ENCODE data around the gene MYBL2. TPM values are rescaled to one million over a fixed set of nuclear protein-coding genes. Genes with fewer than 3 reads are reported as not detected.
"Not testable (repeated sequence)": the region's sequence is repeated elsewhere in the genome, so short reads cannot be mapped to it uniquely, and the experiment has no call there.

Gene MYBL2
- total and polyA plus RNA-seq, 7 experiments from 2014 or later = 0.58 to 69.7 (median 2.7) TPM; not detected in 4

DNA sequence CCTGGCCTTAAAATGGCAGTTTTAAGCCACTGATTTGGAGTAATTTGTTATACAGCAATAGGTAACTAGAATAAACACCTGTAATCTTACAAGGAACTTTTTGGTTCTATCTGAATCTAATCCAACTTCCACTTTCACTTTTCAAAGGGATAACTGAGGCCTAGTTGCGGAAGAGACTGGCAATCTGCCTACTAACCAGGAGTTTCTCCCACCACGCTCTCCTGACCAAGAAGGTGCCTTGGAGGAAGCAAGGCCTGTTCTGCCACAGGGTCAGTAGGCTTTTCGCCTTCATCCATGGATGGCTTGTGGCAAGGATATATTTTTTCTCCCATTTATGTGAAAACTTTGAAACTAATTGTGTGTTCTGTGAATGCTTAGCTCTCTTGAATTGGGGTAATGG is 12.9 kb upstream of the MYBL2 start:
- Histone ChIP-seq H3K36me3 (ENCODE audit: control insufficient read depth in 2 of 3, insufficient read depth in 3 of 3, low read length in 3 of 3) (no peaks in the 10 kb centered on the region), H3K4me3 (ENCODE audit: low read length) (no peak overlapping the region), H3K27ac (ENCODE audit: low read depth, low read length) (no peak overlapping the region), H3K4me1 (ENCODE audit: control insufficient read depth in 2 of 2, insufficient read depth in 2 of 2, low read length in 2 of 2) (peaks cover 4 to 5% of the 10 kb centered on the region in 2 donors), H3K27me3 (ENCODE audit: control insufficient read depth in 2 of 2, insufficient read depth in 2 of 2, low read length in 2 of 2) (no peaks in the 10 kb centered on the region), H3K9me3 (ENCODE audit: control insufficient read depth in 2 of 3, low read length in 3 of 3) (no peaks in the 10 kb centered on the region)
- Mint-ChIP-seq H3K9me3 (no peaks in the 10 kb centered on the region), H3K4me3 (no peak overlapping the region), H3K27ac (peak overlapping the region in 2 of 9 donors; percentile 12 to 26), H3K36me3 (no peaks in the 10 kb centered on the region), H3K27me3 (no peaks in the 10 kb centered on the region), H3K4me1 (peaks cover 0 to 17% (median 11%) of the 10 kb centered on the region in 7 donors)
- ChIA-PET POLR2A (no interaction called here), CTCF (no interaction called here)
- intact Hi-C loops (cut with micrococcal nuclease) = no loop called here
- ATAC-seq = no peak
- no peak for DNase-seq

DNA sequence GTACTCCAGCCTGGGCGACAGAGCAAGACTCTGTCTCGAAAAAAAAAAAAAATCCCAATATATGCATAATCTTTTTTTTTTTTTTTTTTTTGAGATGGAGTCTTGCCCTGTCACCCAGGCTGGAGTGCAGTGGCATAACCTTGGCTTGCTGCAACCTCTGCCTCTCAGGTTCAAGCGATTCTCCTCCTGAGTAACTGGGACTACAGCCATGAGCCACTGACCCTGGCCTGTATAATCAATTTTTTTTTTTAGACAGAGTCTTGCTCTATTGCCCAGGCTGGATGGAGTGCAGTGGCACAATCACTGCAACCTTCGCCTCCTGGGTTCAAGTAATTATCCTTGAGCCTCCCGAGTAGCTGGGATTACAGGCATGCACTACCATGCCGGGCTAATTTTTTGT is 11.7 kb upstream of the MYBL2 start:
- H3K4me1 Mint-ChIP-seq = peaks cover 0 to 17% (median 11%) of the 10 kb centered on the region in 7 donors
- H3K27me3 ChIP-seq (ENCODE audit: control insufficient read depth in 2 of 2, insufficient read depth in 2 of 2, low read length in 2 of 2); H3K27ac Mint-ChIP-seq; POLR2A ChIA-PET; H3K27ac ChIP-seq (ENCODE audit: low read depth, low read length); H3K36me3 Mint-ChIP-seq; H3K9me3 Mint-ChIP-seq; H3K4me1 ChIP-seq (ENCODE audit: control insufficient read depth in 2 of 2, insufficient read depth in 2 of 2, low read length in 2 of 2); H3K27me3 Mint-ChIP-seq; H3K9me3 ChIP-seq (ENCODE audit: control insufficient read depth in 2 of 3, low read length in 3 of 3); H3K4me3 ChIP-seq (ENCODE audit: low read length); DNase-seq; H3K36me3 ChIP-seq (ENCODE audit: control insufficient read depth in 2 of 3, insufficient read depth in 3 of 3, low read length in 3 of 3); ATAC-seq; intact Hi-C loops (cut with micrococcal nuclease); H3K4me3 Mint-ChIP-seq: not testable (repeated sequence)
- CTCF ChIA-PET = interaction anchor here (0.7 kb wide), 1 partner anchor 17 kb away, joined by 3 read pairs; no protein-coding TSS in a partner anchor

DNA sequence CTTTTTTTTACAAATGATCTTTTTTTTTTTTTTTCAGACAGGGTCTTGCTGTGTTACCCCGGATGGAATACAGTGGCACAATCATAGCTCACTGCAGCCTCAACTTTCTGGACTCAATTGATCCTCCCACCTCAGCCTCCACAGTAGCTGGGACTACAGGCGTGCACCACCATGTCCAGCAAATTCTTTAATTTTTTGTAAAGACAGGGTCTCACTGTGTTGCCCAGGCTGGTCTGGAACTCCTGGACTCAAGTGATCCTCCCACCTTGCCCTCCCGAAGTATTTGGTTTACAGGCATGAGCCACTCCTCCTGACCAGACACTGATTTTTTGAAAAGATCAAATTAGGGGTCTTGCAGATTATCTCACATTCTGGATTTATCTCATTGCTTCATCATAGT is 11.0 kb upstream of the MYBL2 start:
- Histone ChIP-seq H3K27me3 (ENCODE audit: control insufficient read depth in 2 of 2, insufficient read depth in 2 of 2, low read length in 2 of 2) (no peaks in the 10 kb centered on the region), H3K9me3 (ENCODE audit: control insufficient read depth in 2 of 3, low read length in 3 of 3) (no peaks in the 10 kb centered on the region), H3K27ac (ENCODE audit: low read depth, low read length) (no peak overlapping the region), H3K4me1 (ENCODE audit: control insufficient read depth in 2 of 2, insufficient read depth in 2 of 2, low read length in 2 of 2) (peaks cover 4 to 5% of the 10 kb centered on the region in 2 donors), H3K4me3 (ENCODE audit: low read length) (no peak overlapping the region), H3K36me3 (ENCODE audit: control insufficient read depth in 2 of 3, insufficient read depth in 3 of 3, low read length in 3 of 3) (no peaks in the 10 kb centered on the region)
- DNase-seq = no peak
- CTCF ChIA-PET = no interaction called here
- POLR2A ChIA-PET = no interaction called here
- no peaks in the 10 kb centered on the region for H3K36me3 Mint-ChIP-seq
- H3K9me3 Mint-ChIP-seq = no peaks in the 10 kb centered on the region
- H3K27me3 Mint-ChIP-seq = no peaks in the 10 kb centered on the region
- intact Hi-C loops (cut with micrococcal nuclease) = no loop called here
- peak overlapping the region; percentile 25 to 98 (median 89) for H3K27ac Mint-ChIP-seq
- H3K4me1 Mint-ChIP-seq = peaks cover 0 to 17% (median 11%) of the 10 kb centered on the region in 7 donors
- peak overlapping the region; percentile 51 to 95 (median 74) for H3K4me3 Mint-ChIP-seq
- ATAC-seq = no peak

DNA sequence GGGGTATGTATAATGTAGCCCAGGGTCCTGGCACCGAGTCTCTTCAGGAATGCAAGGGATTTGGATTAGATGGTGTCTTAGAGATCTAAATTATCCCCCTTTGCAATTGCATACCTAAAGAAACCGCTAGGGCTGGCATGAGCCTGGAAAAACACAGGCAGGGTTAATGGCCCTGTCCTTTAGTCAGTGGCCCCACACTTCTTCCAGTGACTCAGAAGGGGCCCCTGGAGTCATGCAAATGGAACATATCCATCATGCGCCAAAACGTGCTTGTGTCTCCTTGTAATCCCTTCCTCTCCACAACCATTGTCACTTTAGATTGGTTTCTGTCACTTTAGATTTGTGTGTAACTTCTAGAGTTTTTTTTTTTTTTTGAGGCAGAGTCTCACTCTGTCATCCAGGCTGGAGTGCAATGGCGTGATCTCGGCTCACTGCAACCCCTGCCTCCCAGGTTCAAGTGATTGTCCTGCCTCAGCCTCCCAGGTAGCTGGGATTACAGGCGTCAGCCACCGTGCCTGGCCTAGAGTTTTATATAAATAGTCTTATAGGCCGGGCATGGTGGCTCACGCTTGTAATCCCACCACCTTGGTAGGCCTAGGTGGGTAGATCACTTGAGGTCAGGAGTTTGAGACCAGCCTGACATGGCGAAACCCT is 8.7 kb upstream of the MYBL2 start:
- peak overlapping the region; percentile 88 to 98 (median 94) for H3K27ac Mint-ChIP-seq
- no peaks in the 10 kb centered on the region for H3K27me3 Mint-ChIP-seq
- H3K4me3 Mint-ChIP-seq = peak overlapping the region; percentile 81 to 95 (median 94)
- H3K9me3 ChIP-seq (ENCODE audit: control insufficient read depth in 2 of 3, low read length in 3 of 3) = no peaks in the 10 kb centered on the region
- peaks cover 4 to 5% of the 10 kb centered on the region in 2 donors for H3K4me1 ChIP-seq (ENCODE audit: control insufficient read depth in 2 of 2, insufficient read depth in 2 of 2, low read length in 2 of 2)
- peak overlapping the region; percentile 93 for H3K4me3 ChIP-seq (ENCODE audit: low read length)
- POLR2A ChIA-PET = interaction anchor here (0.6 kb wide), 1 partner anchor 1181 kb away, joined by 3 read pairs; no protein-coding TSS in a partner anchor
- peak; percentile 1 for ATAC-seq
- no peaks in the 10 kb centered on the region for H3K36me3 Mint-ChIP-seq
- CTCF ChIA-PET = interaction anchor here (0.7 kb wide), 1 partner anchor 68 kb away, joined by 4 read pairs; the partner anchor contains the start of gene IFT52
- no peaks in the 10 kb centered on the region for H3K36me3 ChIP-seq (ENCODE audit: control insufficient read depth in 2 of 3, insufficient read depth in 3 of 3, low read length in 3 of 3)
- no peaks in the 10 kb centered on the region for H3K9me3 Mint-ChIP-seq
- H3K4me1 Mint-ChIP-seq = peaks cover 0 to 17% (median 11%) of the 10 kb centered on the region in 7 donors
- no peaks in the 10 kb centered on the region for H3K27me3 ChIP-seq (ENCODE audit: control insufficient read depth in 2 of 2, insufficient read depth in 2 of 2, low read length in 2 of 2)
- peak overlapping the region; percentile 97 for H3K27ac ChIP-seq (ENCODE audit: low read depth, low read length)
- intact Hi-C loops (cut with micrococcal nuclease) = no loop called here
- peak in 2 of 9 donors; percentile 14 to 35 for DNase-seq

DNA sequence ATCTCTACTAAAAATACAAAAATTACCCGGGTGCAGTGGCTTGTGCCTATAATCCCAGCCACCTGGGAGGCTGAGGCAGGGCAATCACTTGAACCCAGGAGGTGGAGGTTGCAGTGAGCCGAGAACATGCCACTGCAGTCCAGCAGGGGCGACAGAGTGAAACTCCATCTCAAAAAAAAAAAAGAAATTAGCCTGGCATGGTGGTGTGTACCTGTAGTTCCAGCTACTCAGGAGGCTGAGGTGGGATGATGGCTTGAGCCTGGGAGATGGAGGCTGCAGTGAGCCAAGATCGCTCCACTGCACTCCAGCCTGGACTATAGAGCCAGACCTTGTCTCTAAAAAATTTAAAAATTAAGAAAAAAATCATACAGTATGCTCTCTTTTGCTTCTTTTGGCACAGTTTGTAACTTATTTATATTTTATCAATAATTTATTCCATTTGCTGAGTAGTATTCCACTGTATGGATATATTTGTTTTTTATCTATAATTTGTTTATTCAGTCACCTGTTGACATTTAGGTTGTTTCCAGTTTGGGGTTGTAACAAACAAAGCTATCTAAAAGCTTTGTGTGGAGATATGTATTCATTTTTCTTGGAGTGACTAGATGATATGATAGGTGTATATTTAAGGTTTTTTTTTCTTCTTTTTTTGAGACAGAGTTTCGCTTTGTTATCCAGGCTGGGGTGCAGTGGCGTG is 8.0 kb upstream of the MYBL2 start:
- no peaks in the 10 kb centered on the region for H3K36me3 Mint-ChIP-seq

DNA sequence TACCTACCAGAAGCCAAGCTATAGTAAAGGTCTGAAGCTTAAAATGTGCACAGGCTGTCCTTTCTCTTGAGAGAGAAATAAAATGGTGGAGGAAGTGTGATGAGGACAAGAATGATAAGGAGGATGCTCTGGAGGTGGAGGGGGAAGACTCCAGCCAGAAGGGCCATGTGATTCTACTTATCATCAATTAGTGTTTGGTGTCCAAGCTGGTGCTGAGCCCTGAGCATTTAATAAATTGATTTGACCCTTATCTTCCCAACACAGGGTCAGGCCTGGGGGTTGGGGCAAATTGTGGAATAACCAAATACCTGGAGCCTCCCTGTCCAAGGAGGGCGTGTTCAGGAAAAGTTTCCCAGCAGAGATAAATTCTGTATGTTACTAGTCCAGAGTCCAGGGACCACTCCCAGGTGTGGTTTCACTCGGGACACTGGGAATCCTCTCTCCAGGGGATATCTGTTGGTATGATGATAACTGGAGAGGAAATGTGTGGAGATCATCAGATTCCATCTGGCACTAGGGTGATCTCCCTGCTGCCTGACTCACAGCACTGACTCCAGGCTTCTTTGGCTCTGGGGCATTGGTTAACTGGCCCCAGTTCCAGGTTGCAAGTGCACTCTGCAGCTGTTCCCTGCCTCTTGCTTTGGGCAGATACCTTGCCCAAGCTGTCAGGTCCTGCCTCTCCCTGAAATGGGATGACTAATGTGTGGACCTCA is 3.8 kb upstream of the MYBL2 start:
- Histone ChIP-seq H3K4me3 (ENCODE audit: low read length) (no peak overlapping the region), H3K4me1 (ENCODE audit: control insufficient read depth in 2 of 2, insufficient read depth in 2 of 2, low read length in 2 of 2) (peaks cover 4 to 10% of the 10 kb centered on the region in 2 donors), H3K9me3 (ENCODE audit: control insufficient read depth in 2 of 3, low read length in 3 of 3) (no peaks in the 10 kb centered on the region), H3K36me3 (ENCODE audit: control insufficient read depth in 2 of 3, insufficient read depth in 3 of 3, low read length in 3 of 3) (no peaks in the 10 kb centered on the region), H3K27ac (ENCODE audit: low read depth, low read length) (no peak overlapping the region), H3K27me3 (ENCODE audit: control insufficient read depth in 2 of 2, insufficient read depth in 2 of 2, low read length in 2 of 2) (peaks cover 0 to 3% of the 10 kb centered on the region in 2 donors)
- Mint-ChIP-seq H3K4me3 (no peak overlapping the region), H3K27ac (no peak overlapping the region), H3K27me3 (peaks cover 0 to 12% (median 4%) of the 10 kb centered on the region in 5 donors), H3K9me3 (no peaks in the 10 kb centered on the region), H3K36me3 (peaks cover 0 to 2% (median 0%) of the 10 kb centered on the region in 5 donors), H3K4me1 (peaks cover 0 to 8% (median 3%) of the 10 kb centered on the region in 7 donors)
- ChIA-PET POLR2A (interaction anchor here (0.5 to 0.6 kb wide), 3 partner anchors 65 to 1062 kb away, joined by 3 read pairs; partner anchors contain the start of gene SRSF6), CTCF (no interaction called here)
- intact Hi-C loops (cut with micrococcal nuclease) = loop anchor here in 1 of 2 donors (10.0 kb wide), 1 partner anchor 62 kb away; the partner anchor contains the start of gene GTSF1L
- no peak for ATAC-seq
- no peak for DNase-seq

More for the DNA sequence above, 8.0 kb upstream of the MYBL2 start:
- DNase-seq (no peak), ATAC-seq (no peak)
- Mint-ChIP-seq H3K4me3 (peak overlapping the region in 2 of 10 donors; percentile 32 to 34), H3K27me3 (no peaks in the 10 kb centered on the region), H3K4me1 (peaks cover 0 to 17% (median 11%) of the 10 kb centered on the region in 7 donors), H3K27ac (peak overlapping the region in 3 of 9 donors; percentile 4 to 93 (median 65)), H3K9me3 (no peaks in the 10 kb centered on the region)
- peaks cover 4 to 5% of the 10 kb centered on the region in 2 donors for H3K4me1 ChIP-seq (ENCODE audit: control insufficient read depth in 2 of 2, insufficient read depth in 2 of 2, low read length in 2 of 2)
- no peak overlapping the region for H3K4me3 ChIP-seq (ENCODE audit: low read length)
- ChIA-PET POLR2A (interaction anchor here (0.6 kb wide), 2 partner anchors 28 to 1181 kb away, joined by 3 read pairs; no protein-coding TSS in a partner anchor), CTCF (interaction anchor here (0.7 kb wide), 1 partner anchor 68 kb away, joined by 4 read pairs; the partner anchor contains the start of gene IFT52)
- H3K9me3 ChIP-seq (ENCODE audit: control insufficient read depth in 2 of 3, low read length in 3 of 3) = no peaks in the 10 kb centered on the region
- intact Hi-C loops (cut with micrococcal nuclease) = no loop called here
- H3K27me3 ChIP-seq (ENCODE audit: control insufficient read depth in 2 of 2, insufficient read depth in 2 of 2, low read length in 2 of 2) = no peaks in the 10 kb centered on the region
- peak overlapping the region; percentile 19 for H3K27ac ChIP-seq (ENCODE audit: low read depth, low read length)
- H3K36me3 ChIP-seq (ENCODE audit: control insufficient read depth in 2 of 3, insufficient read depth in 3 of 3, low read length in 3 of 3) = no peaks in the 10 kb centered on the region

Data from naive thymus-derived CD4-positive, alpha-beta T cell (primary cell).